ES-I3 (cell line): ENCODE data around the gene PRSS48.

Experiments used
- H3K36me3 ChIP-seq: 2 replicates; pipeline ENCODE4 v1.6.1; 2013; ENCODE audit warnings: mild to moderate bottlenecking, low read length, control low read depth, moderate library complexity; ENCODE audit not compliant: insufficient read depth
- H3K4me1 ChIP-seq: 2 replicates; pipeline ENCODE4 v1.6.1; 2013; ENCODE audit warnings: mild to moderate bottlenecking, control low read depth, low read length; ENCODE audit not compliant: insufficient read depth
- H3K9ac ChIP-seq: 2 replicates; pipeline ENCODE4 v1.6.1; 2013; ENCODE audit warnings: low read depth, mild to moderate bottlenecking, low read length, moderate library complexity
- H3K9me3 ChIP-seq: 2 replicates; pipeline ENCODE4 v1.6.1; 2013; ENCODE audit warnings: mild to moderate bottlenecking, low read length, moderate library complexity; ENCODE audit not compliant: control insufficient read depth, insufficient read depth

Gene PRSS48

DNA sequence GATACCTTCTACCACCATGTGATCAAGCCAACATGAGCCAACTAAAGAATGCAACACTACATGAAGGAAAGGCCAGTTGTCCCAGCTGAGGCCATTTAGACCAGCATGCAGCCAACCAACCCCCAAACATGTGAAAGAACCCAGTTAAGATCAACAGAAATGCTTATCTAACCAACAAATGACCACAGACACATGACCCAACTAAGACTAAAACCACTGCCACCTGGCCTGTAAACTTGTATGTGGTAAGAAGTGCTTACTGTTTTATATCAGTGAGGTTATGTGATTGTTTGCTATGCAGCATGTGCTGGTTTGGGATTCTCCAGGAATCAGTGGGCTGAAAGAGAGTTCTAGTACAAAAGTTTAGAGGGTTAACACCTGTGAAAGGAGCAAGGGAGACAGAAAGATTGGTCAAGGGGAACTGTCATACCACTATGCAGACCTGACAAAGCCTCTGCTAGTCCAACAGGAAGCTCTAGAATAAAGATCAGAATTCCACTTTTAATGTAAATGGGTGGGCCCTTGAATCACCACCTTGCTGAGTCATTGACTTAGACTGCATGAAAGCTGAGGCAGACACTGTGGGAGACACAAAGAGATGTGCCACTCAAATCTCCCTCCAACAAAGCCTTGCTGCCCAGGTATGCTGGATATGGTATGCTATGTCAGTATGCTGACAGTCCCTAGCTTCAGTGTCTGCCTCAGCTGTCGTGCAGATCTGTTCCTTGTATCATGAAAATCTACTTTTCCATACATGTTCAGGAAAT, 54.5 kb downstream of the PRSS48 start:
- no peak overlapping the region for H3K9ac ChIP-seq
- H3K4me1 ChIP-seq: no peaks in the 10 kb centered on the region
- no peaks in the 10 kb centered on the region for H3K9me3 ChIP-seq
- H3K36me3 ChIP-seq: no peaks in the 10 kb centered on the region

DNA sequence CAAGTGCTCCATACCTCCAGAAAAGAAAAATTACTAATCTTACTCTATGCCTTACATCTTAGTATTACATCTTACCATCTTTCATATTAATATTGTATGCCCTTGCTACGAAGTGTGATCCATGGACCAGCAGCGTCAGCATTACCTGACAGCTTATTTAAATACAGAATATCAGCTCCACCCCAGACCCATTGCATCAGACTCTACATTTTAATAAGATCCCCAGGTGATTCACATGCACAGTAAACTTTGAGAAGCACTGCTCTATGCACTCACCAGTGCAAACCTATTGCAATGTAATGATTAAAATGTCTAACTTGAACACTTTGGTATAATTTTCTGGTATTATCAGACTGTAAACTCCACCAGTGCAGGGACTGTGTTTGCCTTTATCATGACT, 62.5 kb downstream of the PRSS48 start:
- Histone ChIP-seq H3K9me3 (no peaks in the 10 kb centered on the region), H3K36me3 (no peaks in the 10 kb centered on the region), H3K4me1 (no peaks in the 10 kb centered on the region), H3K9ac (no peak overlapping the region)

- Histone ChIP-seq H3K36me3 (no peaks in the 10 kb centered on the region), H3K4me1 (no peaks in the 10 kb centered on the region), H3K9ac (no peak overlapping the region), H3K9me3 (no peaks in the 10 kb centered on the region)
Measured at GRCh38 chr4:151340751-151341385, 63.9 kb downstream of the PRSS48 start.
